GM13977 (cell line): ENCODE measurements around the gene CDK16.

Experiments
- DNase-seq: peaks from one replicate; pipeline ENCODE4 v3.0.0; 2012; ENCODE audit warnings: low spot score
- in situ Hi-C: fragments of 300-500 bp; cut with MboI; formaldehyde crosslinking; loops from one replicate; pipeline ENCODE4 v1.12.0; 2022; ENCODE audit warnings: low sequenced_read_pairs, low pct_unique_long_range_greater_than_20kb, mixed read lengths, inconsistent platforms; ENCODE audit not compliant: unreplicated experiment
- TF ChIP-seq, protein P1 (sequence below): IDR thresholded peaks from 2 replicates; pipeline ENCODE4 v1.5.1; 2012; ENCODE audit warnings: mild to moderate bottlenecking, control low read depth; ENCODE audit not compliant: insufficient read depth; ENCODE audit errors: extremely low read depth, missing control alignments

Gene CDK16

DNA sequence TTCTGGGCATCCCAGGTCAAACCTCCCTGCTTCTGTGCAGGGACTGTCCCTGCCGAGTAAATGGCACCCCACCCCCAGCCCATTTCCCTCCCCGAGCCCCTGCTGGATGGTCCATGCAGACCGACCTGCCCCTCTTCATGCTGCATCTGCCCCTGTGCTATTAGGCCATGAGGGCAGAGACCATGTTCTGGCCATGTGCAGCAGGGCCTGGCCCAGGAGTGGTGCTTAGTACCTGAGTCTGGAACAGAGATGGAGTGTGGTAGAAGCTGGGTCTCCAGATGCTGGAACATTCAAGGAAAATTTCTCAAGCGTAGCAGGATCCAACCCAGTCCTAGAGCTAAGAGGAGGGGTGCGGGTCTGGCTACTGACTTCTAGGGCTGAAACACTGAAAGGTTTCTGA lies 40.1 kb upstream of the CDK16 start:
- DNase-seq: no peak
- TF ChIP-seq, protein P1, sequence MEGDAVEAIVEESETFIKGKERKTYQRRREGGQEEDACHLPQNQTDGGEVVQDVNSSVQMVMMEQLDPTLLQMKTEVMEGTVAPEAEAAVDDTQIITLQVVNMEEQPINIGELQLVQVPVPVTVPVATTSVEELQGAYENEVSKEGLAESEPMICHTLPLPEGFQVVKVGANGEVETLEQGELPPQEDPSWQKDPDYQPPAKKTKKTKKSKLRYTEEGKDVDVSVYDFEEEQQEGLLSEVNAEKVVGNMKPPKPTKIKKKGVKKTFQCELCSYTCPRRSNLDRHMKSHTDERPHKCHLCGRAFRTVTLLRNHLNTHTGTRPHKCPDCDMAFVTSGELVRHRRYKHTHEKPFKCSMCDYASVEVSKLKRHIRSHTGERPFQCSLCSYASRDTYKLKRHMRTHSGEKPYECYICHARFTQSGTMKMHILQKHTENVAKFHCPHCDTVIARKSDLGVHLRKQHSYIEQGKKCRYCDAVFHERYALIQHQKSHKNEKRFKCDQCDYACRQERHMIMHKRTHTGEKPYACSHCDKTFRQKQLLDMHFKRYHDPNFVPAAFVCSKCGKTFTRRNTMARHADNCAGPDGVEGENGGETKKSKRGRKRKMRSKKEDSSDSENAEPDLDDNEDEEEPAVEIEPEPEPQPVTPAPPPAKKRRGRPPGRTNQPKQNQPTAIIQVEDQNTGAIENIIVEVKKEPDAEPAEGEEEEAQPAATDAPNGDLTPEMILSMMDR: no peak
- in situ Hi-C loops: loop anchor here (25.0 kb wide), 1 partner anchor 334 kb away; no protein-coding TSS in a partner anchor

DNA sequence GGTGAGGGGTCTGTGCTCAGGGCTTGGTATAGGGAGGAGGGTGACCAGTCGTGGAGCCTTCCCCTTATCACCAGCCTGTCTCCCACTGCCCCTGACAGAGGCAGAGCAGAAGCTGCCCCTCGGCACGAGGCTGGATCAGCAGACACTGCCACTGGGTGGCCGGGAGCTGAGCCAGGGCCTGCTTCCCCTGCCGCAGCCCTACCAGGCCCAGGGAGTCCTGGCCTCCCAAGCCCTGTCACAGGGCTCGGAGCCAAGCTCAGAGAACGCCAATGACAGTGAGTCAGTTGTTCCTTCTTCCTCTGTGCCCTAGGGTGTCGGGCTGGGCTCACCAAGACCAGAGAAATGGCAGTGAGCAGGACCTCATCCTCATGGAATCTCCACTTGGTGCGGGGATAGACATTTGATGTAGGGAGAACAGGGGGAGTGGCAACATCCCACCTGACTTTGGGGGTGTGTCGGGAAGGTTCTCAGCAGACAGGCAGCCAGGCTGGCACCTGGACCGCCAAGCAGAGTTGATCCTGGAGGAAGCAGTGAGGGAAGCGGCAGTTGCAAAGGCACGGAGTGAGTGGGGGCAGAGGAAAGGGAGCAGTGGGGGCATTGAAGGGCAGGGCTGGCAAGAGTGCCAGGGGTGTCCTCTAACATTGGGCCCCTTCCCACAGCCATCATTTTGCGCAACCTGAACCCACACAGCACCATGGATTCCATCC lies 39.1 kb upstream of the CDK16 start:
- DNase-seq: no peak
- in situ Hi-C loops: loop anchor here (25.0 kb wide), 1 partner anchor 333 kb away; no protein-coding TSS in a partner anchor
- TF ChIP-seq, protein P1: no peak

DNA sequence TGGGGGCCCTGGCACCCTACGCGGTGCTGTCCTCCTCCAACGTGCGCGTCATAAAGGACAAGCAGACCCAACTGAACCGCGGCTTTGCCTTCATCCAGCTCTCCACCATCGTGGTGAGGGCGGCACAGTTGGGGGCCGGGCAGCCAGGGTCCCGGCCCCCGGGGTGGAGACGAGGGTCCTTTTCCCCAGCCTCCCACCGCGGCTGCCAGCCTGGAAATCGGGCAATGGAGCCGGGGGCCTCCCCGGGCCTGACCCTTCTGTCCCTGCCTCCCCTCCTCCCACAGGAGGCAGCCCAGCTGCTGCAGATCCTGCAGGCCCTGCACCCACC lies 38.6 kb upstream of the CDK16 start:
- in situ Hi-C loops: loop anchor here (25.0 kb wide), 1 partner anchor 332 kb away; no protein-coding TSS in a partner anchor
- DNase-seq: no peak
- TF ChIP-seq, protein P1: no peak

DNA sequence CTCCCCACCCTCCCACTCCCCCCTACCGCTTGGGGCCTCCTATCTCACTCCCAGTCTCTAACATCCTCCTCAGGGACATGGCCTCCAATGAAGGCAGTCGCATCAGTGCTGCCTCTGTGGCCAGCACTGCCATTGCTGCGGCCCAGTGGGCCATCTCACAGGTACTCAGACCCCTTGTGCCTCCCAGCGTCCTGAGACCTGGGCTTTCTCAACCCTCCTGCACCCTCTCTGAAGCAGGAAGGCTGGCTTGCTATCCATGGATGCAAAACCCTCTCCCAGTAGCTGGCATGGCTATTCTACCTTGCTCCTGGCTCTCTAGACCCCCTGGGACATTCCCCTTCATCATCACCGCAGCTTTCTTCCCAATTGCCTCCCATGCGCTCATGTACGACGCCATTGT lies 38.1 kb upstream of the CDK16 start:
- in situ Hi-C loops: loop anchor here (25.0 kb wide), 1 partner anchor 332 kb away; no protein-coding TSS in a partner anchor
- no peak for DNase-seq
- TF ChIP-seq, protein P1: no peak

DNA sequence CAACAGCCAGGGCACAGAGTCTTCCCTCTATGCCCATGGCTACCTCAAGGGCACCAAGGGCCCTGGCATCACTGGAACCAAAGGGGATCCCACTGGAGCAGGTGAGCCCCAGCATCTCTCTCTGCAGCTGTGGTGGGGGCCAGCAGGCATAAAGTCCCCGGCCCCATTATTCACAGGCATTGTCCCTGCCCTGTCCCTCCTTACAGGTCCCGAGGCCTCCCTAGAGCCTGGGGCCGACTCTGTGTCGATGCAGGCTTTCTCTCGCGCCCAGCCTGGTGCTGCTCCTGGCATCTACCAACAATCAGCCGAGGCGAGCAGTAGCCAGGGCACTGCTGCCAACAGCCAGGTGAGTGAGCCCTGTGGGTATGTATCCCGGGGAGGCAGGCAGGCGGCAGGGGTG lies 37.2 kb upstream of the CDK16 start:
- in situ Hi-C loops: loop anchor here (25.0 kb wide), 1 partner anchor 331 kb away; no protein-coding TSS in a partner anchor
- TF ChIP-seq, protein P1: no peak

DNA sequence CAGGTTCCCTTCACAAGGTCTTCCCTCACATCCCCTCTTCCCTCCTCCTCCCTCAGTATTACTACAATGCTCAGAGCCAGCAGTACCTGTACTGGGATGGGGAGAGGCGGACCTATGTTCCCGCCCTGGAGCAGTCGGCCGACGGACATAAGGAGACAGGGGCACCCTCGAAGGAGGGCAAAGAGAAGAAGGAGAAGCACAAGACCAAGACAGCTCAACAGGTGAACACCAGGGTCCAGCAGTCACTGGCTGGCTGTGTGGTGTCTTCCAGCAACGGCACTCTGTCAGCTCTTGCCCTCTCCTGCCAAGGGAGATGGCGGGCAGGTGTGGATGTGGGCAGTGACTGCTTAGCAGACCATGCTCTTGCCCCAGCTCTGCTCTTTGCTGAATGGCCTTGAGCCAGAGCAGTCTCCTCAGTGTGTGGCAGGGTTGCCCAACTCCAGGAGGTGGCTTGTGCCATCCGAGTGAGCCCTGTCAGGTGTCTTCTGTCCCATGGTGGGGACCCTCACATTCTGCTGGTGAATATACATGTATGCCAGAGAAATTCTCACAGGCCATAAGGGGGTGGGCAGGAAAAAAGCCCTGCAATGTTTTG lies 36.3 kb upstream of the CDK16 start:
- DNase-seq: no peak
- in situ Hi-C loops: loop anchor here (25.0 kb wide), 1 partner anchor 330 kb away; no protein-coding TSS in a partner anchor
- TF ChIP-seq, protein P1: no peak

More for the DNA sequence above, 37.2 kb upstream of the CDK16 start:
- DNase-seq: no peak
